Stimulated activated effector memory CD8-positive, alpha-beta T cell treated with anti-CD3 and anti-CD28 coated beads, Interleukin-12 subunit alpha, Interleukin-12 subunit beta, amount 100 ng/mL, for 72 hours (primary cell): ENCODE results near the gene IFIT2.
"Not testable (repeated sequence)": the region's sequence is repeated elsewhere in the genome, so short reads cannot be mapped to it uniquely, and the experiment has no call there.

Experiments used
- ATAC-seq: fragments of 150-1000 bp; cut with Tn5 transposase; 2 replicates; pipeline ENCODE4 v1.10.0; 2021
- DNase-seq, 2 donors: peaks; one replicate each; pipeline ENCODE4 v3.0.0; 2021 to 2022; ENCODE audit warnings: low spot score in 2 of 2
- H3K27ac Mint-ChIP-seq: one replicate; pipeline ENCODE4 v1.8.0; 2022; ENCODE audit warnings: mild to moderate bottlenecking, mixed read lengths
- H3K36me3 Mint-ChIP-seq: one replicate; pipeline ENCODE4 v1.8.0; 2022; ENCODE audit warnings: mild to moderate bottlenecking, mixed read lengths
- H3K4me1 Mint-ChIP-seq: one replicate; pipeline ENCODE4 v1.8.0; 2022; ENCODE audit warnings: mixed read lengths
- H3K4me3 Mint-ChIP-seq: one replicate; pipeline ENCODE4 v1.8.0; 2022; ENCODE audit warnings: mild to moderate bottlenecking, mixed read lengths
- H3K9me3 Mint-ChIP-seq: one replicate; pipeline ENCODE4 v1.8.0; 2022; ENCODE audit warnings: mixed read lengths

Gene IFIT2

GRCh38 chr10:89309156-89310055, 7.6 kb downstream of the IFIT2 start:
- ATAC-seq, result no peak
- no peaks in the 10 kb centered on the region for H3K4me1 Mint-ChIP-seq
- H3K4me3 Mint-ChIP-seq, result no peak overlapping the region
- DNase-seq, result no peak
- H3K9me3 Mint-ChIP-seq, result no peaks in the 10 kb centered on the region
- no peaks in the 10 kb centered on the region for H3K36me3 Mint-ChIP-seq
- no peak overlapping the region for H3K27ac Mint-ChIP-seq

DNA sequence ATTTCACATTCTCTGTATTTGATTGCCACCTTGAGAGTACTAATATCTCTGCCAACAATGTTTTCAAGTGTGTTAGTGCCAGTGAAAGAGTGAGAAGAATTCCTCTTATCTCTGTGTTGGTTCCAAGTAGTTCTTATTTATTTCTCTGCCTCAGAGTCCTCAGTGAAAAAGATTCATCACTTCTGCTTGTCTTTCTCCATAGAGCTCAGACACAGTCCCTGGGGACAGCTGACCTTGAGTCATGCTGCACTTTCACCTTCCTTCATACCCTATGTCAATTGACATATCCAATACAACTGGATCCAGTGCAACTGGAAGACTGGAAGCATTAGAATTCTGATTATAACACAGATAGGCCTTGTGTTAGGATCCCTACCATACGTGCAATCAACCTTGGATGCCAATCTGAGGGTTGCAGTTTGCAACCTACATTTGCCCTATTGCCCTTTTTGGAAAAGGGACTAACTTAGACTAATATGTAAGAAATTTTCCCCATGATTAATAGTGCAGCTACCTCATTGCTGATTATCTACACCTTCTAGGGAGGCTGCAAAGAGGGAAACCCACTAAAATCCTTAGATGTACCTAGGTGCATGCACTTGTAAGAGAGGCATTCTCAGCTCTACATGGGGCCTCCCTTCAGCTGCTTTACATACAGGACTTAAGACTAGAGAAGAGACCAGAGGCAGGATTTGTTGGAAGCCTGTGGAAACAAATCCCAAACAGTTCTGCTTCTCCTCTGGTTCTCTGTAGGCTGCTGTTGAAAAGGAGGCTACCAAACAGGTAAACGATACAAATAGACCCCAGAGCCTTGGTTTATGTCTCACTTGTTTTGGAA, 8.4 kb downstream of the IFIT2 start:
- no peaks in the 10 kb centered on the region for H3K9me3 Mint-ChIP-seq
- no peak overlapping the region for H3K27ac Mint-ChIP-seq
- no peak overlapping the region for H3K4me3 Mint-ChIP-seq
- no peaks in the 10 kb centered on the region for H3K4me1 Mint-ChIP-seq
- ATAC-seq (no peak), DNase-seq (no peak)
- no peaks in the 10 kb centered on the region for H3K36me3 Mint-ChIP-seq

DNA sequence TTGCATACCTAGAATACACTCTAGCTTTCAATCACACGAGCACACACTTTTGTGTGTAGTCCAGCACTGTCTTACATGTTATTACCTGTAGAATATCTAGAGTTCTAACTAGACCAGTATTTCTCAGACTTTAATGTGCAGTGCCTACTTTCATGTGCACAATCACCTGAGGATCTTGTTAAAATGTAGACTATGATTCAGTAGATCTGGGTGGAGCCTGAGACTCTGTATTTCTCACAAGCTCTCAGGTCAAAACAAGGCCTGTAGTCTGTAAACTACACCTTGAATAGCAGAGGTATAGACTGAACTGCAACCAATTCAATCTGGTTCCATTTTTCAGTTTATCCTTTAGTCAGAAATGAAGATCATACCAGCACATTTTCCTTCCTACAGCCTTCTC, 11.1 kb downstream of the IFIT2 start:
- Mint-ChIP-seq H3K9me3 (no peaks in the 10 kb centered on the region), H3K4me3 (no peak overlapping the region), H3K27ac (no peak overlapping the region), H3K36me3 (no peaks in the 10 kb centered on the region), H3K4me1 (no peaks in the 10 kb centered on the region)
- peak; percentile 19 for ATAC-seq
- no peak for DNase-seq

- no peak for ATAC-seq
- no peak overlapping the region for H3K27ac Mint-ChIP-seq
- no peaks in the 10 kb centered on the region for H3K36me3 Mint-ChIP-seq
- no peaks in the 10 kb centered on the region for H3K9me3 Mint-ChIP-seq
- DNase-seq, result no peak
- H3K4me3 Mint-ChIP-seq, result no peak overlapping the region
- no peaks in the 10 kb centered on the region for H3K4me1 Mint-ChIP-seq
Measured at GRCh38 chr10:89314676-89315075, 12.8 kb downstream of the IFIT2 start.

GRCh38 chr10:89318047-89318446, 16.2 kb downstream of the IFIT2 start:
- H3K4me1 Mint-ChIP-seq, H3K4me3 Mint-ChIP-seq, H3K9me3 Mint-ChIP-seq, H3K27ac Mint-ChIP-seq, H3K36me3 Mint-ChIP-seq, DNase-seq, ATAC-seq: not testable (repeated sequence)

- H3K4me3 Mint-ChIP-seq, H3K27ac Mint-ChIP-seq, H3K9me3 Mint-ChIP-seq, DNase-seq, H3K36me3 Mint-ChIP-seq, ATAC-seq: not testable (repeated sequence)
- H3K4me1 Mint-ChIP-seq, result peaks cover 14% of the 10 kb centered on the region
Measured at GRCh38 chr10:89325081-89325480, 23.2 kb downstream of the IFIT2 start.

- DNase-seq, H3K9me3 Mint-ChIP-seq, ATAC-seq, H3K4me3 Mint-ChIP-seq, H3K36me3 Mint-ChIP-seq, H3K27ac Mint-ChIP-seq: not testable (repeated sequence)
- peaks cover 14% of the 10 kb centered on the region for H3K4me1 Mint-ChIP-seq
Measured at GRCh38 chr10:89325856-89326255, 24.0 kb downstream of the IFIT2 start.

GRCh38 chr10:89327803-89328441, 26.1 kb downstream of the IFIT2 start, which contains the start of gene IFIT3:
Gene IFIT3 (plus strand): TSS chr10:89327997. CDS start chr10:89328074, 77 bp downstream.
- no peak within 1 kb of the TSS for H3K27ac Mint-ChIP-seq
- ATAC-seq (peak; percentile 43), DNase-seq (no peak)
- H3K4me3 Mint-ChIP-seq, result peak within 1 kb of the TSS; percentile 54
- no peaks in the 10 kb centered on the region for H3K9me3 Mint-ChIP-seq
- peaks cover 26% of the 10 kb centered on the region for H3K4me1 Mint-ChIP-seq
- H3K36me3 Mint-ChIP-seq, result no peaks in the 10 kb centered on the region

DNA sequence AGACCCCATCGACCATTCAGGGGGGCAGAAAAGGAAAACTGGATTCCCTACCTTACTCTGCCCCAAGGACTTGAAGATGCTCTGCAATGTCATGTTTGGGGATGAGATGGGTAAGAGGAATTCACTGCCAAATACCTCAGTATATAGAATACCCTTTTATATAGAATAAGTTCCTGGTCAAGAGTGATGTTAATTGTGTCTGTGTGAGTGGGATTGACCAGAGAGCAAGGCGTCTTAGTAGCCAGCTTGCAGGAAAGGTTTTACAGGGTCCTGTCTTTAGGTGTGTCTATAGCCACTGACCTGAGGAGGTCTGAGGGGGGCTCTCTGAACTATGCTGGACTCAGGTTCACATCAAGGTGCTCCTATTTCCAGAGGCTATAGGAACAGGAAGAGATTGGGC, 27.3 kb downstream of the IFIT2 start:
- Mint-ChIP-seq H3K27ac (no peak overlapping the region), H3K36me3 (peaks cover 6% of the 10 kb centered on the region), H3K4me3 (no peak overlapping the region), H3K4me1 (peaks cover 38% of the 10 kb centered on the region), H3K9me3 (no peaks in the 10 kb centered on the region)
- ATAC-seq (no peak), DNase-seq (no peak)

DNA sequence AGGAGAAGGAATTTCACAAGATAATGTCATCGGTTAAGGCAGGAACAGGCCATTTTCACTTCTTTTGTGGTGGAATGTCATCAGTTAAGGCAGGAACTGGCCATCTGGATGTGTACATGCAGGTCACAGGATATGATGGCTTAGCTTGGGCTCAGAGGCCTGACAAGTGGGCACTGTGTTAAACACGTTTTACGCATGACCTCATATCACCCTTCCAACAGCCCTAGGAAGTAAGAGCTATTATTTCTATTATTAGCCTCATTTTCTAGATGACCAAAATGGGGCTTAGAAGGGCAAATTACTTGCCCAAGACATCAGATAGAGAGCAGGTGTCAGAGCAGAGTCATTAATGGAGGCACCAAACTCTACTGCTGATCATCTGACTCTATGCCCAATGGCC, 28.2 kb downstream of the IFIT2 start:
- not testable (repeated sequence) for ATAC-seq, H3K9me3 Mint-ChIP-seq, H3K4me3 Mint-ChIP-seq, DNase-seq, H3K27ac Mint-ChIP-seq, H3K36me3 Mint-ChIP-seq
- H3K4me1 Mint-ChIP-seq, result peaks cover 40% of the 10 kb centered on the region

DNA sequence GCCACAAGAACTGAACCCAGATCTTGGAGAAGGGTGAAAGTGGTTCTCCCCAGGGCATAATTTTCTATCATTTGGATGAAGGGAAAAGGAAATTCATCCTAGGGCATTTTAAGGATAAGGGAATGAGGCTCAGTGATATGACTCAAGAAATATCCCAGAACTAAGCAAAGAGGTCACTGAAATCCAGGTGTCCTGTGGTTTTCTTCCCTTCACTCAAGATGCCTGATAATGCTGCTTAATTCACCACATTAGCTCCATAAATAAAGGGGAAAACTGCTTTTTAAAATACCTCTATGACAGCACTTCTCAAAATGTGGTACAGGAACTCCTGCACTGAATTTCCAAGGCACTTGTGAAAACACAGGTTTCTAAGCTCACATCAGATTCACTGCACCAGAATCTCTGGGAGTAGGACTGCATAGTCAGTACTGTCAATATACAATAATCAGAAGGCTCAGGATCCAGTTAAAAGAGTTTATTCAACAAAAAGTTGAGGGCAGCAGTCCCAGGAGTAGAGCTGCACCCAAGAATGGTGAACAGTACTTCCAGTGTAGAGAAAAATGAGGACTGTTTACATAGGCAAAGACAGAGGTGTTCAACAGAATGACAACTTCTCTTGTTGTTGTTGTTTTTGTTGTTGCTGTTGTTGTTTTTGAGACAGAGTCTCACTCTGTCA, 28.8 kb downstream of the IFIT2 start:
- no peak overlapping the region for H3K4me3 Mint-ChIP-seq

GRCh38 chr10:89331487-89332122, 29.8 kb downstream of the IFIT2 start:
- H3K4me1 Mint-ChIP-seq, result peaks cover 47% of the 10 kb centered on the region
- peak overlapping the region; percentile 38 for H3K27ac Mint-ChIP-seq
- H3K36me3 Mint-ChIP-seq, H3K9me3 Mint-ChIP-seq, ATAC-seq, DNase-seq: not testable (repeated sequence)
- peak overlapping the region; percentile 56 for H3K4me3 Mint-ChIP-seq

More for the DNA sequence above, 28.8 kb downstream of the IFIT2 start:
- no peak for ATAC-seq
- Mint-ChIP-seq H3K9me3 (no peaks in the 10 kb centered on the region), H3K4me1 (peaks cover 47% of the 10 kb centered on the region), H3K27ac (no peak overlapping the region), H3K36me3 (peaks cover 8% of the 10 kb centered on the region)
- no peak for DNase-seq

GRCh38 chr10:89332123-89332633, 30.3 kb downstream of the IFIT2 start:
- DNase-seq, result peak in 1 of 2 donors; percentile 54
- no peaks in the 10 kb centered on the region for H3K9me3 Mint-ChIP-seq

GRCh38 chr10:89335226-89335625, 33.4 kb downstream of the IFIT2 start:
- Mint-ChIP-seq H3K9me3 (no peaks in the 10 kb centered on the region), H3K36me3 (peaks cover 14% of the 10 kb centered on the region), H3K27ac (no peak overlapping the region), H3K4me1 (peaks cover 39% of the 10 kb centered on the region), H3K4me3 (no peak overlapping the region)
- DNase-seq (no peak), ATAC-seq (no peak)

More at GRCh38 chr10:89332123-89332633, 30.3 kb downstream of the IFIT2 start:
- peak overlapping the region; percentile 38 for H3K27ac Mint-ChIP-seq
- H3K36me3 Mint-ChIP-seq, result peaks cover 8% of the 10 kb centered on the region
- H3K4me3 Mint-ChIP-seq, result peak overlapping the region; percentile 56
- peak; percentile 46 for ATAC-seq
- H3K4me1 Mint-ChIP-seq, result peaks cover 43% of the 10 kb centered on the region
